H1 (cell line): Measurements from ENCODE around the gene CHST13. TPM values are rescaled to one million over a fixed set of nuclear protein-coding genes. Genes with fewer than 3 reads are reported as not detected.

ENCODE experiments used
- CEBPB ChIP-seq: IDR thresholded peaks from 2 replicates; pipeline ENCODE4 v1.6.1; 2012; ENCODE audit warnings: low read depth, low read length
- EP300 ChIP-seq, 2 experiments: IDR thresholded peaks; 1 replicate in 1 of 2; 2 replicates in 1 of 2; pipeline ENCODE4 v1.6.1; 2011 to 2012; ENCODE audit warnings: low read depth in 2 of 2, low read length in 2 of 2, mild to moderate bottlenecking in 2 of 2, borderline replicate concordance in 1 of 2, inconsistent platforms in 1 of 2, moderate library complexity in 1 of 2
- NRF1 ChIP-seq: IDR thresholded peaks from 2 replicates; pipeline ENCODE4 v1.6.1; 2011; ENCODE audit warnings: mild to moderate bottlenecking, low read depth, low read length, improper control_type of control experiment
- RFX5 ChIP-seq: IDR thresholded peaks from 2 replicates; pipeline ENCODE4 v1.6.1; 2011; ENCODE audit warnings: low read depth, low read length, improper control_type of control experiment, borderline replicate concordance
- polyA plus RNA-seq, 7 experiments: library from polyadenylated mRNA; depleted of rRNA in 3 of 7; stranded (reverse) in 5 of 7; unstranded in 2 of 7; fragments of >200 nt in 5 of 7; fragments of 200-250 nt in 2 of 7; gene quantifications; 1 replicate in 5 of 7; 2 replicates in 1 of 7; 4 replicates in 1 of 7; pipeline versions ENCODE4 v1.2.1 to v1.2.3, GENCODE V29; 2011 to 2013; ENCODE audit warnings: missing spikeins in 2 of 7, mixed read lengths in 2 of 7
- total RNA-seq: library from RNA; stranded (reverse); fragmentation: NEBNext Ultra II Directional; extraction: Animal tissue kit (Norgen Biotek cat#: 25700); gene quantifications from 2 replicates; pipeline ENCODE4 v1.2.1, GENCODE V29; 2021

The CHST13 gene
- total and polyA plus RNA-seq, 2 of the 8 experiments (the other 6 are each of a cell fraction or from before 2014, with no cell fraction given) = 5.4 to 11.7 TPM

DNA sequence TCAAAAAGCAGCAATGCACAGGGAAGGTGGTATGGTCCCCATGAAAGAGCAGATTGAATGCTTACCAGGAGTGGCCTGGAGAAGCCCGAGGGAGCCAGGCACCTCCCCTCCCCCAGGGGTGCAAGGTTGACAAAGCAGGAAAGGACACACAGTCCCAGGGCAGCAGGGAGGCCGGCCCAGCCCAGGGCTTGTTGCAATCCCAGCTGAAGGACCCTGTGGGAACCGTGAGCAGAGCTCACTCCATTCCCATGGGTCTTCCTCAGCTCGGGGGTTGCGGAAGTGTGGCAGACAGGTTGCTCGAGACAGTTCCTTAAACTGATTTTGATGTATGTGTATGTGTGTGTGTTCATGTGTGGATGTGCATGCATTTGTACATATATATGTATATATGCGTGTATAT, 22.2 kb upstream of the CHST13 start (continued):
- no peak for TF ChIP-seq RFX5
- TF ChIP-seq NRF1 = no peak
- TF ChIP-seq EP300 (IDR thresholded peaks at IDR 0.05; ENCODE audit: borderline replicate concordance in 1 of 2, low read depth in 2 of 2, low read length in 2 of 2) = no peak
- TF ChIP-seq CEBPB = no peak
